Stromal cell of bone marrow (primary cell): ENCODE results near the gene ZDHHC12.
"Not testable (repeated sequence)": the region's sequence is repeated elsewhere in the genome, so short reads cannot be mapped to it uniquely, and the experiment has no call there.

ENCODE experiments used
- DNase-seq: peaks from one replicate; pipeline ENCODE4 v3.0.0-alpha.2; 2012; ENCODE audit warnings: low read depth

The ZDHHC12 gene

GRCh38 chr9:128707446-128707845, 16.5 kb downstream of the ZDHHC12 start:
- no peak for DNase-seq

DNA sequence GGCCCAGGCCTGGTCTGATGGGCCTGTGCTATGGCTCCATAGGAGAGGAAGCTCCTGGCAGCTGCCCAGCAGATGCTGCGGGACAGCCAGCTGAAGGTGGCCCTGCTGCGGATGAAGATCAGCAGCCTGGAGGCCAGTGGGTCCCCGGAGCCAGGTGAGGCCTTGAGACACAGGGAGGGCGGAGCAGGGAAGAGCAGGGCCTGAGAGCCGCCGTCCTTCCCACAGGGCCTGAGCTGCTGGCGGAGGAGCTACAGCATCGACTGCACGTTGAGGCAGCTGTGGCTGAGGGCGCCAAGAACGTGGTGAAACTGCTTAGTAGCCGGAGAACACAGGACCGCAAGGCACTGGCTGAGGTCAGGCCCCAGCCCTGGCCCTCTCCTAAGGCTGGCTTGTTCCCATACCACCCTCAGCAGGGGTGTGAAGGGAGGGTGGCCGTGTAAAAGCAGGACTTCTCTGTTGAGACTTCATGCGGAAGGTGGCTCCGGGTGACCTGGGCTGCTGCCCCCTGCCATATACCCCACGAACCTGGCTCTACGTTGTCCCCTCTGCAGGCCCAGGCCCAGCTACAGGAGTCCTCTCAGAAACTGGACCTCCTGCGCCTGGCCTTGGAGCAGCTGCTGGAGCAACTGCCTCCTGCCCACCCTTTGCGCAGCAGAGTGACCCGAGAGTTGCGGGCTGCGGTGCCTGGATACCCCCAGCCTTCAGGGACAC, 17.1 kb downstream of the ZDHHC12 start:
- DNase-seq: no peak

DNA sequence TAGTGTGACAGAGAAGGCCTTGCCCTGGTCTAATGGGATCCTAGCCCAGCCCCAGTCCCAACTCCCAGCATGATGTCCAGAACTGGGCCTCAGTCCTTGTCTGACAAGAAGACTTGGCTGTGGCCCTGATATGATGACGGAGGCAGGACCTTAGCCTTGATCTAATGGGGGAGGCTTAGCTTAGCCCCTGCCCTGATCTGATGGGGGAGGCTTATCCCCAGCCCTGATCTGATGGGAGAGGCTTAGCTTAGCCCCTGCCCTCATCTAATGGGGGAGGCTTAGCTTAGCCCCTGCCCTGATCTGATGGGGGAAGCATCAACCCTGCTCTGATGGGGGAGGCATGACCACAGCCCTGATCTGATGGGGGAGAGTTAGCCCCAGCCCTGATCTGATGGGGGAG, 17.9 kb downstream of the ZDHHC12 start:
- no peak for DNase-seq

- DNase-seq: no peak
Observed at GRCh38 chr9:128705051-128705965, 18.6 kb downstream of the ZDHHC12 start.

GRCh38 chr9:128704356-128704670, 19.6 kb downstream of the ZDHHC12 start:
- DNase-seq: no peak

DNA sequence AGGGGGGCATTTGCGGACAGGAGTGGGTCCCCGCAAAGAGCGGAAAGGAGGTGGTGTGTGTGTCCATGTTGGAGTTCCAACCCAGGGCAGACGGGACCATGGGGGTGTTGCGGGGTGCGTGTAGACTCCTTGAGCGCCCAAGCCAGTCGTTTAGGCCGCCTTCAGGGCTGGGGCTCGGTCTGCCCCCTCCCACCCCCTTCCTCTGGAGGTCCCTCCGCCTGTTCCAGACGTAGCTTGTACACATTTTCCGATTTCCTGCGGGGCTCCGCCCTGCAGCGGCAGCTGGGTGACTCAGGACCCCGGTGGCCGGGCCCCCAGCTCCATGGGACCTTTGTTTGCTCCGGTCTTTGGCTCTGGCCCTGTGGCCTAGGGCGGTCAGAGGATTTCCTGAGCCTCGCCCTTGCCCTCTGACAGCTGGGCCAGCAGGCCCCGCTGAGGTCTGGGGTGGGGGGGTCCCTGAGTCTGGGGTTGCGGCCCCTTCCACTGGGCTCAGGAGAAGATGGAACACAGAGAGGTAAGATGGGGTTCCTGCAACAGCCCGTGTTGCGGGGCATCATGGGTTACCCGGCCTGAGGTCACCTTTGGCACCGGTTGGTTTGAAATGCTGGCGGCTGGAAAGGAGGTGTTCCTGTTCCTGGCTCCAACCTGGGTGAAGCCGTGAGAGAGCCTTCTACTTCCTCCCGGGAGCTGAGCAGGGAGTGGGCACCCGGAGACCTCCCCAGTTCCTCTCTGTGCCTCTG, 20.1 kb downstream of the ZDHHC12 start:
- DNase-seq: no peak

- DNase-seq: no peak
Observed at GRCh38 chr9:128702949-128703615, 20.8 kb downstream of the ZDHHC12 start.

DNA sequence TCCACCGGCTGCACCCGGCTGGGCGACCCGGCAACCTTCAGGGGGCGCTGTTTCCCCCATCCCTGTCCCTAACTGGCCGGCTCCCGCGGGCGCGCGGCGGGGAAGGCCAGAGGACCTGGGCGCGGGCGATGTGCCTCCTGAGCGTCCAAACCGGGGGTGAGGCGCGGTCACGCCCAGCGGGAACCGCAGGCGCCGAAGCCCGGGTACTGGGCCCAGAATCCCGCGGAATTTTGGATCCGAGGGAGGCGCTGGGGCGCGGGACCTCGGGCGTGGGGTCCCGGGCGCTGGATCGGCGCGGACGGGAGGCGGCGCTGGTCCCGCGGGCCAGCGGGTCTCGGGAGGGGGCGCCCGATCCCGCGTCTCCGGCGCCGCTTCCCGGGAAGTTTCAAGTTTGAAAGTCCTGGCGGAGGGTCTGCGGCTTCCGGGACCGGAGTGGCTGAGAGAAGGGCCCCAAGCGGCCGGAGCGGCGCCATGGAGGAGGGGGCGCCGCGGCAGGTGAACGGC, 21.4 kb downstream of the ZDHHC12 start, which contains the start of gene PKN3:
PKN3 (plus strand) TSS at position 59 of the 504 bp plus-strand sequence; CDS start at position 472, 413 bp downstream.
- peak; percentile 58 for DNase-seq

- DNase-seq: no peak
Observed at GRCh38 chr9:128701227-128701854, 22.6 kb downstream of the ZDHHC12 start.

GRCh38 chr9:128699096-128699795, 24.7 kb downstream of the ZDHHC12 start:
- DNase-seq: not testable (repeated sequence)

GRCh38 chr9:128696923-128697707, 26.8 kb downstream of the ZDHHC12 start:
- no peak for DNase-seq

GRCh38 chr9:128694344-128694743, 29.6 kb downstream of the ZDHHC12 start:
- no peak for DNase-seq

GRCh38 chr9:128693738-128694137, 30.2 kb downstream of the ZDHHC12 start:
- DNase-seq: not testable (repeated sequence)

GRCh38 chr9:128690684-128691034, 33.3 kb downstream of the ZDHHC12 start:
- DNase-seq: no peak

DNA sequence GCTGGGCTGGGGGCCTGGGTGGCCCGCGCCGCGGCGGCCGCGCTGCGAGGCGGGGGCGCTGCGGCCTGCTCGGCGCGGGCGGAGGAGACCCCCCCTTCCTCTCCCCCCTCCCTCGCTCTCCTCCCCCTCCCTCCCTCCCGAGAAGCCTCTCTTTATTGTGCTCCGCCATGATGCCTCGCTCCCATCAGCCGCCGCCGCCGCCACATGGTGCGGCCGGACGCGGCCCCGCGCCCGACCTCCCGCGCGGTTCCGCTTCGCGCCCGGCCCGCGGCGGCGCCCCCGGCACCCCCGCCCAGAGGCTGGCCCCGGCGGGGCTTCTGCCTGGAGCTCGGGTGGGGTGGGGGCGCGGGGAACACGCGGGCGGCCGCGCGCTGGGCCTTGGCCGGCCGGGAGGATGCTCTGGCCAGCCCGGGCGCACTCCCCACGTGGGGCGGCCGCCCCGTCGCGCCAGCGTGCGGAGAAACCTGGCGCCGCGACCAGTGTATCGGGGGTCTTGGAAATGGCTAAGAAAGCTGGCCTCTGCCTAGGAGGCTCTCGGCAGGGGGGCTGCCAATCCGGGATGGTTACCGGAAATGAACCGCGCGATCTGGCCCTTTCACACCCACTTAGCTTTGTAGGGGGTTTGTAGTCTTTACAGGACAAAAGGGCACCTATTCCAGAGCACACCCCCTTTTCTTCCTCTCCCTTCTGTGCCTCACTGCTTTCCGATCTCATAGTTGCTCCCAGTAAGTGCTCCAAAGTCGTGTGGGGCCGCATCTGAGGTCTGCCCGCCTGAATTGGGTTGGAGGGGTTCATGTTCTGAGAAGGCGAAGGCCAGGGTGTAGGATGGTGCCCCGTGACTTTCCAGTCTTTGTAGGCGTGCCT, 33.9 kb downstream of the ZDHHC12 start:
- DNase-seq: peak; percentile 26

DNA sequence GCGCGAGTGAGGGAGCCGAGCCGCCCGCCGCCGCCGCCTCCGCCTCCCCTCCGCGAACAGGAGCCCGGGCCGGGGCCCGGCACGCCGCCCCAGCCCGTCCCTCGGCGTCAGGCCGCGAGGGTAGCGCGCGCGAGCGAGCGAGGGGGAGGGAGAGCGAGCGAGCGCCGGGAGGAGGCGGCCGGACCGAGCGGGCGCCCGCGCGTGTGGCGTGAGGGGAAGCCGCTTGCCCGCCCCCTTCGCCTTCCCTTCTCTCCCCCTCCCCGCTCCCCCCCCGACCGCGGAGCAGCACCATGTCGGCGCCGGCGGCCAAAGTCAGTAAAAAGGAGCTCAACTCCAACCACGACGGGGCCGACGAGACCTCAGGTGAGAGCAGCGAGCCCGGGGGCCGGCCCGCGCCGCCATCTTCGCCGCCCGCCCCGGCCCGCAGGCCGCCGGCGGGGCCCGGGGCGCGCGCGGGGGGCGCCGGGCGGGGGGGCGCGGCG, 34.6 kb downstream of the ZDHHC12 start:
- DNase-seq: peak; percentile 27

DNA sequence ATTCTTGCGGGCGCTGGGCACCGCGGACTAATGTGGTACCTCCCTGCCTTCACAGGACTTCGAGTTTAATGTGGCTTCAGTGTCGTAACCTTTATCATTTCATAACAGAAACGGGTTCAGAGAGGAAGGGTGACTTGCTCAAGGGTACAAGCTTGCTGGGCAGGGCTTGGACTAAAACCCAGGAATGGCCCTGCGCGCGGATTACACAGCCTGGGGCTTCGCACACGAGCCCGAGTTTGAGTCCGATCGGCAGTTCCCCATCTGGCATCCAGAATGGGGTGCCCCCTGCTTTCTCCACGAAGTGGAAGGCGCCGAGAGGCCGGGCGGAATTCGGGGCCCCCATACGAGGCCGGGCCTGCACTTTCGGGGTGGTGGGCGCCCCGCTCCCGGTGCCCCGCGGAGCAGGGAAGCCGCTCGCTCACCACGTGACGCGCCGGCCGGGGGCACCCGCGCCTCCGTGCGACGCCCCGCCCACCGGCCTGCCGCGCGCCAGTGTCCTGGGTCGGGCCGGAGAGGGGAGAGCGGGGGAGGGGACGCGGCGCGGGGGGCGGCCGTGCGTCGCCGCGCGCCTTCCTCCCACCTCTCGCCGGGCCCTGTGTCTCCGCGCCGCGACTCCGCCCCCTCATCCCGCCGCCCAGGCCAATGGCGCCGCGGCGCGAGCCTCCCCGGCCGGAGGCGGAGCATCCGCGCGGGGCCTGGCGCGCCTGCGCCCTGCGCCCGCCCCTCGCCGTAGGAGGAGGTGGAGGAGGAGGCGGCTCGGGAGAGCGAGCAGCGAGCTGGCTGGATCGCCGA, 35.2 kb downstream of the ZDHHC12 start, which contains the start of gene SET:
SET (plus strand) TSS at position 722 of the 792 bp plus-strand sequence. CDS start 361 bp downstream, outside the sequence.
- peak; percentile 85 for DNase-seq

DNA sequence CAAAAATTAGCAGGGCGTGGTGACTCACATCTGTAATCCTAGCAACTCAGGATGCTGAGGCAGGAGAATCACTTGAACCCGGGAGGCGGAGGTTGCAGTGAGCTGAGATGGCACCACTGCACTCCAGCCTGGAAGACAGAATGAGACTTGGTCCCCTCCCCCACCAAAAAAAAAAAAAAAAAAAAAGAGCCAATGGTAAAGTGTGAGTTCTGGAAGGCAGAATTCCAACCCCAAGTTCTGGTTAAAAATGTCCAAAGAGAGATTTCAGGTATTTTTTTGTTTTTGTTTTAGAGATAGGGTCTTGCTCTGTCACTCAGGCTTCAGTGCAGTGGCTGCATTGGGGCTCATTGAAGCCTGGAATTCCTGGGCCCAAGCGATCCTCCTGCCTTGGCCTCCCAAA, 36.5 kb downstream of the ZDHHC12 start:
- DNase-seq: no peak
